LNCAP (cell line): ENCODE results near the gene METTL16.

Experiments
- CTCF ChIP-seq: fragments of 450-650 bp; IDR thresholded peaks from 2 replicates; pipeline ENCODE4 v1.5.1; 2017; ENCODE audit warnings: mild to moderate bottlenecking

METTL16 gene

GRCh38 chr17:2449486-2449885 lies 62.2 kb downstream of the METTL16 start:
- TF ChIP-seq CTCF, result no peak

- TF ChIP-seq CTCF, result no peak
These were observed 66.0 kb downstream of the METTL16 start for GRCh38 chr17:2445638-2446037.

- no peak for TF ChIP-seq CTCF
These were observed 67.3 kb downstream of the METTL16 start for GRCh38 chr17:2444382-2444781.

- TF ChIP-seq CTCF, result no peak
These were observed 69.5 kb downstream of the METTL16 start for GRCh38 chr17:2442166-2442565.

GRCh38 chr17:2440930-2441329 lies 70.8 kb downstream of the METTL16 start:
- no peak for TF ChIP-seq CTCF

GRCh38 chr17:2438823-2439222 lies 72.9 kb downstream of the METTL16 start:
- TF ChIP-seq CTCF, result no peak

GRCh38 chr17:2436316-2436905 lies 75.3 kb downstream of the METTL16 start:
- TF ChIP-seq CTCF, result no peak

GRCh38 chr17:2435862-2436261 lies 75.8 kb downstream of the METTL16 start:
- TF ChIP-seq CTCF, result no peak
